HEK293 (cell line): ENCODE results near the gene TMEM63A.

ENCODE experiments used
- FEZF1 ChIP-seq: fragments of 450-650 bp; formaldehyde crosslinking; IDR thresholded peaks from 2 replicates; pipeline ENCODE4 v1.5.1; 2016; ENCODE audit warnings: missing biosample characterization, missing genetic modification characterization
- GLIS1 ChIP-seq: fragments of 450-650 bp; formaldehyde crosslinking; IDR thresholded peaks from 2 replicates; pipeline ENCODE4 v1.5.1; 2016; ENCODE audit warnings: missing biosample characterization, missing genetic modification characterization
- GLIS2 ChIP-seq: fragments of 450-650 bp; formaldehyde crosslinking; IDR thresholded peaks from 2 replicates; pipeline ENCODE4 v1.5.1; 2016; ENCODE audit warnings: missing biosample characterization, missing genetic modification characterization
- PRDM1 ChIP-seq: fragments of 450-650 bp; formaldehyde crosslinking; IDR thresholded peaks from 2 replicates; pipeline ENCODE4; 2016; ENCODE audit warnings: missing biosample characterization, missing genetic modification characterization
- PRDM10 ChIP-seq: fragments of 450-650 bp; formaldehyde crosslinking; IDR thresholded peaks from 2 replicates; pipeline ENCODE4 v1.5.1; 2016; ENCODE audit warnings: missing biosample characterization, missing genetic modification characterization
- PRDM2 ChIP-seq: fragments of 450-650 bp; formaldehyde crosslinking; IDR thresholded peaks from 2 replicates; pipeline ENCODE4 v1.5.1; 2016; ENCODE audit warnings: missing biosample characterization, missing genetic modification characterization, borderline replicate concordance
- SCRT2 ChIP-seq: fragments of 450-650 bp; formaldehyde crosslinking; IDR thresholded peaks from 2 replicates; pipeline ENCODE4 v1.5.1; 2016; ENCODE audit warnings: missing biosample characterization, missing genetic modification characterization
- SP2 ChIP-seq: fragments of 450-650 bp; formaldehyde crosslinking; IDR thresholded peaks from 2 replicates; pipeline ENCODE4 v1.5.1; 2016; ENCODE audit warnings: missing biosample characterization, missing genetic modification characterization
- SP7 ChIP-seq: fragments of 450-650 bp; formaldehyde crosslinking; IDR thresholded peaks from 2 replicates; pipeline ENCODE4 v1.5.1; 2016; ENCODE audit warnings: missing biosample characterization, missing genetic modification characterization
- ZBTB21 ChIP-seq: fragments of 450-650 bp; formaldehyde crosslinking; IDR thresholded peaks from 2 replicates; pipeline ENCODE4 v1.5.1; 2017; ENCODE audit warnings: missing biosample characterization, missing genetic modification characterization
- ZEB2 ChIP-seq: fragments of 450-650 bp; formaldehyde crosslinking; IDR thresholded peaks from 2 replicates; pipeline ENCODE4 v1.5.1; 2016; ENCODE audit warnings: missing biosample characterization, missing genetic modification characterization
- ZFHX2 ChIP-seq: fragments of 450-650 bp; formaldehyde crosslinking; conservative IDR thresholded peaks from 2 replicates; pipeline ENCODE4 v1.5.1; 2016; ENCODE audit warnings: missing biosample characterization, missing genetic modification characterization
- ZIC2 ChIP-seq: fragments of 450-650 bp; formaldehyde crosslinking; IDR thresholded peaks from 2 replicates; pipeline ENCODE4 v1.5.1; 2016; ENCODE audit warnings: missing biosample characterization, missing genetic modification characterization
- ZNF366 ChIP-seq: fragments of 450-650 bp; formaldehyde crosslinking; conservative IDR thresholded peaks from 2 replicates; pipeline ENCODE4 v1.5.1; 2016; ENCODE audit warnings: missing biosample characterization, missing genetic modification characterization
- ZNF639 ChIP-seq: fragments of 450-650 bp; formaldehyde crosslinking; IDR thresholded peaks from 2 replicates; pipeline ENCODE4 v1.5.1; 2016; ENCODE audit warnings: missing biosample characterization, missing genetic modification characterization

TMEM63A gene

GRCh38 chr1:225810579-225811538 is 71.3 kb downstream of the TMEM63A start (continued):
- TF ChIP-seq PRDM1 (tag by site-specific recombination) (0 out of 2 replicates have a peak, but pooled peaks have one; percentile 13), PRDM10 (peak; percentile 87), SP2 (0 out of 2 replicates have a peak, but pooled peaks have one; percentile 9), FEZF1 (tag by site-specific recombination) (peak; percentile 55), GLIS1 (peak; percentile 90), ZIC2 (tag by site-specific recombination) (0 out of 2 replicates have a peak, but pooled peaks have one; percentile 3), ZBTB21 (tag by site-specific recombination) (peak; percentile 43; the same call in 1 of the 2 replicates), ZEB2 (tag by site-specific recombination) (peak; percentile 14; the same call in 1 of the 2 replicates), ZFHX2 (tag by site-specific recombination) (0 out of 2 replicates have a peak, but pooled peaks have one; percentile 5), GLIS2 (tag by site-specific recombination) (peak; percentile 73), ZNF639 (tag by site-specific recombination) (0 out of 2 replicates have a peak, but pooled peaks have one; percentile 24), SCRT2 (tag by site-specific recombination) (peak; percentile 53), PRDM2 (tag by site-specific recombination) (0 out of 2 replicates have a peak, but pooled peaks have one; percentile 42), ZNF366 (tag by site-specific recombination) (0 out of 2 replicates have a peak, but pooled peaks have one; percentile 13), SP7 (tag by site-specific recombination) (0 out of 2 replicates have a peak, but pooled peaks have one; percentile 8)
